ENCODE data around the gene PIANP.
A peak's percentile ranks its signal among the peaks of the same experiment; 100 is the strongest.

Gene PIANP

GRCh38 chr12:6703631-6704030 lies 3.0 kb upstream of the PIANP start:
- no peak for DNase-seq

DNA sequence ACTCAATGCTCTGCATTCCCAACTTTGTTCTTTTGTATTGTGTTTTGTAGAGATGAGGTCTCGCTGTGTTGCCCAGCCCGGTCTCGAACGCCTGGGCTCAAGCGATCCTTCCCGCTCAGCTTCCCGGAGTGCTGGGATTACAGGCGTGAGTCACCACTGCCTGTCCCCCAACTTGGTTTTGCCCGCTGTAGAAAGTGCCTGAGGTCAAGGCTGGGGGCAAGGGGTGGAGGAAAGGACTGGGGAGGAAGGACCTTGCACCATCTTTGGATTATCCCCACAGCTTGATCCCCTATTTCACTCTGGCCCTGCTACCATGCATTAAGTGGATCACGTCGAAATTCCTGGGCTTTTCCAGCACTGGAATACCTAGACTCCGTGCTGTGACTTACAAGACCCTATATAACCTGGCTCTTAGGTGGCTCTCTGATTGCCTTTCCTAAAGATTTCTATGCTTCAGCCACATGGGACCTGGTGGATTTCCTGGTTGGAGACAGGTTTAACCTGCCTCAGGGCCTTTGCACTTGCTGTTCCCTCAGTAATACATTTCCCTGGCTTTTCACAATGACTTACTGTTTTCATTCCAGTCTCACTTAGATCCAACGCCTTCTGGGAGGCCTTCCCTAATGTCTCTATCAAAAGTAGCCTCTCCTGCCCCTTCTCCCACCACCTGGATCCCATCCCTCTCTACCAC lies 608 bp upstream of the PIANP start:
- no peak for DNase-seq

- DNase-seq: peak; percentile 9
These were observed 498 bp downstream of the PIANP start for GRCh38 chr12:6699989-6700645.

DNA sequence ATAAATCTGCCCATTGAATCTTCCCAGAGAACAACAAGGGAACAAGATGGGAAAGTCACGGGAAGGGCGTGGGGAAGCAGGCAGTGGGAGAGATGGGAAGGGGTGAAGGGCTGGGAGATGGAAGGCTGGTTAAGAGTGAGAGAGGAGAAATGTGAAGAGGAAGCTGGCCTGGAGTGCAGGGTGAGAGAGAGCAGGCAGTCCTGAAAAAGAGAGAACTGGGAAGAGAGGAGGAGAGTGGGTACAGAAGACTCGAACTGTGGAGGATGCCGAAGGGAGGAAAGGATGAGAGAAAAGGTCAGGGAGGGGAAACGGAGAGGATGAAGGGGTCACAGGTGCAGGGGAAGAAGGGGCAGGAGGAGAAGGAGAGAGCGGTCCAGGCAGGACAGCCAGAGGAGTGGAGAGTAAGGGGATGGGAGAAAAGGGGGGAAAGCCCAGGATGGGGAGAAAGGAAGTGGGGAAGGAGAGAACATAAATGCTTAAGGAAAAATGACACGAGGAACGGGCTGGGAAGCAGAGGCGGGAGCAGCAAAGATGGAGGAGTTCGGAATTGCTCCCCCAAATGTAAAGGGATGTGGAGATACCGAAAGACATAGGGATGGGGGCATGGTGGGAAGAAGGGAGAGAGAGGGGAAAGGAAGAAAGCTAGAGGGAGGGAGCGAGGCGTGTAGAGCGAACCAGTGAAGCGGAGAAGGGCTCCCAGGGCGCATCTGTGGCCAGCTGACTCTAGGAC lies 1.2 kb downstream of the PIANP start:
- no peak for DNase-seq

DNA sequence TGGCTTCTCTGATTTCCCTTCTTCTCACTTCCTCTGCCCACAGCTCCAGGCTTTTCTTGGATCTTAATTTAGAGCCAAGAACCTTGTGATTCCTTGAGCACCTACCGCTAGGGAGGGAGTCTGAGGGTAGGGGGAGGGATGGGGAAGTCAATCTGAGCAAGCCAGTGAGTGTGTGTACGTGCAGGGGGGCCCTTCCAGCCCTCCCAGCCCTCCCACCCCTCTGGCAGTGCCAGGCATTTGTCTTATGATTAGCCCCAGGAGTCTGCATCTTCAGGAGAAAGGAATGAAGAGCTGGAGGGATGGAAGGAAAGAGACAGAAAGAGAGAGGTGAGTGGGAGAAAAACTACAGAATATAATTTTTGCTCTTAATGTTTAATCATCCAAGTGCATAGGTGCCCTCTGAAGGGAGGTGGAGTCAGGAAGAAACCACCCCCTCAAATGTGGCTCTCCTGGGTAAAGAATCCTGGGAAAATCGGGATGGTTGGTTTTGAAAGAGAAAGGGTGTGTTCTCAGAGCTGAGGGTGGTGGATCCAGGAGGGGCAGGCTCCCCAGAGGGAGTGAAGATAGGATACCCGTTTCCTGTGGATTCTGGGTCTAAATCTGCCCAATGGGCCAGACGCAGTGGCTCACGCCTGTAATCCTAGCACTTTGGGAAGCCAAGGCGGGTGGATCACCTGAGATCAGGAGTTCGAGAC lies 2.1 kb downstream of the PIANP start:
- no peak for DNase-seq

GRCh38 chr12:6697584-6698351 lies 2.8 kb downstream of the PIANP start:
- DNase-seq: no peak

DNA sequence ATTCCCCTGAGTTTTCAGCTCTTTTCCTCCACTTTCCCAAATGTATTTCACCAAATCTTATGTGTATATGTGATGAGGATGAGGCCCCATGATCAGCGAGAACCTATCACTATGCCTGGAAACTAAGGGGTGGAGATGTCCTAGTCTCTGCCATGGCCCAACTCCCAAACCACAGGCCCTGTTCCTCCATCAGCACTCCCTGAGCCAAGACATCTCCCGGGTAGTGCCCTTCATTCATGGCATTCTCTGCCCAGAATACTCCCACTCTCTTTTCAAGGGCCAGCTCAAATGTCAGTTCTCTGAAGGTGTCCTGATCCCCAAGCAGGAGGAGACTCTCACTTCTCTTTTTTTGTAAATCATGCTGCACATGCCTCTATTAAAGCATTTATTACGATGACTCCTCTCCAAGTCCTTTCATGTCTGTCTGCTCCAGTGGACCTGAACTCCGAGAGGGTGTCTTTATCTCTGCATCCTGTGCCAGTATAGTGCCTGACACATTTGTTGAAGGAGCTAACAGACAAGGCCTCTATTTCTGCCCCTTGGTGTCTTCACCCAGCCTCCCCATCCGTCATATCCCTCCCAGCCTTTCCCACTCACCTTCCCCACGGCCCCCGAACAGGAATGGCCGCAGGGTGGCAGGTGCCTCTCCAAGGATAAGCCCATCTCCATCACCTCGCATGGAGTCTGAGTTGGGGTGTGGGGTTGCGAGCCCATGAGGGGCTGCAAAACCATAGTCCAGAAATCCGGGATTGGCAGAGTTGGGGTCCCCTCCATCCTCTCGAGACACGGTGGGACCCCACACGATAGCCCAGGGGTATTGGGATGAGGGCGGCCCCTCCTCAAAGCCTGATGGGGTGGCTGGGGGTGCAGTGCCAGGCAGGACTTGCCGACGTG lies 3.7 kb downstream of the PIANP start:
- no peak for DNase-seq

DNA sequence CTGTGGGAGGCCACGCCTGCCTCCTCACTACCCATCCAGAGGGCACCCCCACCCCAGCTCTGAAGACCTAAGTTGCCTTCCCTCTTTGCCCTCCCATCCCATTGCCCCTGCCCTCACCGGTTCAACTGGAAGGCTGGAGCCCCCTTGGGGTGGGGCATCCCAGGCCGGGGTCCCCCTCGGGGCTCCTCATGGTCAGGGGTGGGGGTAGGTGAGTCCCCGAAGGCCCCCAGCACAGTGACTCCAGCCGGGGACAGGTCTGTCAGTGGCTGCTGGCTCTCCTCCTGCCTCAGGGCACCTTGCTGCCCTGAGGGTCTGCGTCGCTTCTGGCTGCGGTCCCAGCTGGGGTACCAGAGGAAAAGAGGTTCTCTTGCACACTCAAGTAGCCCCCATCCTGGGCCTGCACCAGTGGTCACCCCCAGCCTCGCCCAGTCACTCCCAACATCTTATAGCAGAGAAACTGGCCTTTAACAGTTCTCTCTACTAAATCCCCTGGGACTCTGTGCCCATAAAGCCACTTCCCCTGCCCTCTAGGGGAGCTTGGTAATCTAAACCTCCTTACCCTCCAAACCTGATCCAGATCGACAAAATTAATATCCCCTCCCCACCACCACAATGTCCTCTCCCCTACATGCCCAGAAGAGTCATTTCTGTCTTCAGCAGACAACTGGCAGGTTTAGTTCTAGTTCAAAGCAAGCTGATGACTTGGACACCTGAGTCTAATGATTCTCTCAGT lies 5.1 kb downstream of the PIANP start:
- DNase-seq: no peak

DNA sequence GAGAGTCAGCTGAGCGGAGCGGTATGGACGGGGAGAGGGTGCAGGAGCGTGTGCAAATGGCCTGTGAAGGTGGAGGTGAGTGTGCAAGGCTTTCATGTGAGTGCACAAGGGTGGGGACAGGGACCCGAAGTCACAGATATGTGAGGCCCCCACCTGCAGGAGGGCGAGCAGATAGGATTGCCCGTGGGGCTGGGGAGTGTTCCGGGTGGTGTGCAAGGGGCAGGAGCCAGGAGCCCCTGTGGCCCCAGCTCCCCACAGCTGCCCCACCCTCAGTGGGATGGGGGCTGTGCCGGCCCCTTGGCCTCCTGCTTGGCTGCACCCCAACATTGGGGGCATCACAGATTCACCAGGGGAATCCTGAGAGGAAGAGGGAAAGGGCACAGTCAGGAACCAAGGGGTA lies 5.9 kb downstream of the PIANP start:
- DNase-seq: no peak

DNA sequence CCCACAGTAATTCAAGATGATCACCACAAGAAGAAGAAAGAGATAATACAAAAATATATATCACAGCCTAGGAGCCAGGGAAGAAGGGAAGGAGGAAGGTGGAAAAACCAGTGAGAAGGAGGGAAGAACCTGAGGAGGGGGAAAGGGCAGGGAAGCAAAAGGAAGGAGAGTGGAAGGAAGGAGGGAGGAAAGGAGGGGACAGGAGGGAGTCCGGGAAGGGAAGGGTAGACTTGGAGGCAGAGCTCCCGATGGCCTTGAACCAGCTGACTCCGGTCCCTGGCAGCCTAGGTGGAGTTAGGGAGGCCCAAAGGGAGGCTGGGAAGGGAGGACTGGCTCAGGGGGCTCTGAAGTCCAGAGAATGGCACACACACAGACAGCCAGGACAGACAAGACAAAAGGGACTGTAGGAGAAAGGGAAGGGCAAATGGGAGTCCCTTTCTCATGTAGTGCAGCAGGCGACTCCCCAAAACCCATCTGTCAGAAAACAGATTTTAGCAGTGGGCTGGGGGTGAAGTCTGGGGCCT lies 6.7 kb downstream of the PIANP start:
- no peak for DNase-seq

- DNase-seq: no peak
These were observed 7.7 kb downstream of the PIANP start for GRCh38 chr12:6692888-6693287.

DNA sequence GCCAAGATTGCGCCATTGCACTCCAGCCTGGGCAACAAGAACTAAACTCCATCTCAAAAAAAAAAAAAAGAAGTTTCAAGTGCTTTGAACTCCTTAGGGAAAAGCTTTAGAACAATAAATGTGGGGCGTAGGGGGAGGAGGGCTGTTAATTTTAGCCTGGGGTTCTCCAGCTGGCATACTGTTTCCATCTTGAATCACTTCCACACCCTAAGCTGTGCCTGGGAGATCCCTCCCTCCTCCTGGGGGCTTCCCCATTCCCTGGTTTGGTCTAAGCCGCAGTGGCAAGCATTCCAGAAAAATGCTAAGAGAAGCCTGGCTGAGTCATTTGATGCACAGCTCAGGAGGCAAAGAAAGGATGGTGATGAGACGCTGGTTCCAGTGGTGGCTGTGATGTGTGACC lies 9.1 kb downstream of the PIANP start:
- DNase-seq: no peak

GRCh38 chr12:6688999-6689882 lies 11.4 kb downstream of the PIANP start, which contains the start of gene ZNF384:
Gene ZNF384, minus strand, starts transcription at chr12:6689375. Its CDS starts 9,855 bp downstream, at chr12:6679520.
- DNase-seq: peak; percentile 92

- no peak for DNase-seq
These were observed 12.0 kb downstream of the PIANP start for GRCh38 chr12:6688543-6688998.

GRCh38 chr12:6685814-6686213 lies 14.8 kb downstream of the PIANP start:
- no peak for DNase-seq

- no peak for DNase-seq
These were observed 16.0 kb downstream of the PIANP start for GRCh38 chr12:6684609-6685008.

DNA sequence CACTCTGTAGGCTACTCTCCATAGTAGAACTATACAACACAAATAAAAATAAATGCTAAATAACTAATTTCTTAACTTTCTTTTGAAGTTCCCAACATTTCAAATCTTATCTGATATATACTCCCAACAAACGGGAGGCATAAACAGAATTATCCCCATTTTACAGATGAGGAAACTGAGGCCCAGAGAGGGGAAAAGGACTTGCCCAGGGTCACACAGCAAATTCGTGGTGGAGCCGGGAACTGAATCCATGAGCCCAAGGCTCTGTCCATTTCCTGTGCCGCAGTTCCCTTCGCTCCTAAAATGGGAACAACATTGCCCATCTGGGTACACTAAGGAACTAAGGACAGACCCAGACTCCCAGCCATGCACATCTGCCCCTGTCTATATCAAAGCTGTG lies 23.7 kb downstream of the PIANP start:
- no peak for DNase-seq

GRCh38 chr12:6672143-6672542 lies 28.5 kb downstream of the PIANP start:
- DNase-seq: no peak

DNA sequence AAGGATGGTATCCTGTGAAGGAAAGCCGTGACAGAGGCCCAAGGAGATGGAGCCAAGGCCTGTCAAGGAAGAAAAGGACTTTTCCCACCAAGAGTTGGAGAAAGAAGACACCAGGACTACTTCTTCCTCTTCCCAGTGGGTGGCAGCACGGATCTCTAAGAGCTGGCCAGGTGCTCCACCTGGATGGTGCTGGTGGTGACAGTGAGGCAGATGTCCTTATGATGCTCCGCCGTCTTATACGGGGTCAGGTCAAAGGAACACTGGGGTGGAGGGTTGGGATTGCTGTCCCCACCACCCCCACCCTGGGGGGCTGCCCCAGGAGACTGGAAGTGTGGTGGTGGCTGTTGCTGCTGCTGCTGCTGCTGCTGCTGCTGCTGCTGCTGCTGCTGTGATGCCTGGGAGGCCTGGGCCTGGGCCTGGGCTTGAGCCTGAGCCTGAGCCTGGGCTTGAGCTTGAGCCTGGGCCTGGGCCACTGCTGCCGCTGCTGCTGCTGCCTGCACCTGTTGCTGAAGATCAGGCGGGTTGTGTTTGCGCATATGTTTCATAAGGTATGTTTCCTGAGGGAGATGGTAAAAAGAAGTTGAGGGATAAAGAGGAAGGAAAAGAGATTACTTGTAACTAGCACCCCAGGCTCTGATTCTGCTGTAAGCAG lies 32.9 kb downstream of the PIANP start:
- DNase-seq: no peak

All from NCI-H748 treated with DMSO at 0.1 percent for 48 hours (cell line).